GM12872 (cell line): Measurements from ENCODE around the gene CDKAL1.

Source experiments
- TF ChIP-seq, protein P1 (sequence below): IDR thresholded peaks from 3 replicates; pipeline ENCODE4 v1.5.1; 2011; ENCODE audit warnings: low read depth, mild to moderate bottlenecking, low read length, moderate library complexity; ENCODE audit not compliant: insufficient read depth

CDKAL1 gene

DNA sequence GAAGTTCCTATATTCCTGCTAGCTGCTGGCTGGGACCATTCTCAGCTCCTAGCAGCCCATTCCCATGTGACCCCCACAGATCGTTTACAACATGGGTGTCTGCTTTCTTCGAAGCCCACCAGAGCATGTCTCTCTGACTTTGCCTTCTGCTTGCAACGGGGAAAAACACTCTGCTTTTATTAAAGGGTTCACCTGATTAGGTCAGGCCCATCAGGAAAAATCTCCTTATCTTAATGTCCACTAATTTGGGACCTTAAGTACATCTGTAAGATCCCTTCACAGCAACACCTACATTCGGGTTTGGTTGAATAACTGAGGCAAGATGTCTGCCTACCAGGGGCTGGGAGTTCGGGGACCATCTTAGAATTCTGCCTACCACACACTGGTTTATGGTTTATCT lies 496.9 kb downstream of the CDKAL1 start:
- TF ChIP-seq, protein P1, sequence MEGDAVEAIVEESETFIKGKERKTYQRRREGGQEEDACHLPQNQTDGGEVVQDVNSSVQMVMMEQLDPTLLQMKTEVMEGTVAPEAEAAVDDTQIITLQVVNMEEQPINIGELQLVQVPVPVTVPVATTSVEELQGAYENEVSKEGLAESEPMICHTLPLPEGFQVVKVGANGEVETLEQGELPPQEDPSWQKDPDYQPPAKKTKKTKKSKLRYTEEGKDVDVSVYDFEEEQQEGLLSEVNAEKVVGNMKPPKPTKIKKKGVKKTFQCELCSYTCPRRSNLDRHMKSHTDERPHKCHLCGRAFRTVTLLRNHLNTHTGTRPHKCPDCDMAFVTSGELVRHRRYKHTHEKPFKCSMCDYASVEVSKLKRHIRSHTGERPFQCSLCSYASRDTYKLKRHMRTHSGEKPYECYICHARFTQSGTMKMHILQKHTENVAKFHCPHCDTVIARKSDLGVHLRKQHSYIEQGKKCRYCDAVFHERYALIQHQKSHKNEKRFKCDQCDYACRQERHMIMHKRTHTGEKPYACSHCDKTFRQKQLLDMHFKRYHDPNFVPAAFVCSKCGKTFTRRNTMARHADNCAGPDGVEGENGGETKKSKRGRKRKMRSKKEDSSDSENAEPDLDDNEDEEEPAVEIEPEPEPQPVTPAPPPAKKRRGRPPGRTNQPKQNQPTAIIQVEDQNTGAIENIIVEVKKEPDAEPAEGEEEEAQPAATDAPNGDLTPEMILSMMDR: no peak

DNA sequence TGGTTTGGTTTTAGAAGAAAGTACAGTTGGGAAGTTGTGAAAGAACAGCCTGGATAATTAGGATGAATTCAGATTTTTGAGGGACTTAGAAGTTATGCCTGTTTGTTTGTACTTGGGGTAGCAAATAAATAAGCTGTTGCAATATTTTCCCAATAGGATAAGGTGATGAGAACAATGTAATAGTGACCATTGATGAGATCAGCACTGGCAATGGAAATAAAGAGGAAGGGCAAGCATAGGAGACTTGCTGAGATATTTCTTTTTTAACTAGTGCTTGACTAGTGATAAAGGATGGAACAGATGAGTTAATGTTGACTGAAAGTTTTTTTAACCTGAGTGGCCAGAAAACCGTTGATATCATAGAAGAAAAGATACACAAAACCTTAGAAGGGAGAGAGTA lies 498.8 kb downstream of the CDKAL1 start:
- TF ChIP-seq, protein P1: no peak

DNA sequence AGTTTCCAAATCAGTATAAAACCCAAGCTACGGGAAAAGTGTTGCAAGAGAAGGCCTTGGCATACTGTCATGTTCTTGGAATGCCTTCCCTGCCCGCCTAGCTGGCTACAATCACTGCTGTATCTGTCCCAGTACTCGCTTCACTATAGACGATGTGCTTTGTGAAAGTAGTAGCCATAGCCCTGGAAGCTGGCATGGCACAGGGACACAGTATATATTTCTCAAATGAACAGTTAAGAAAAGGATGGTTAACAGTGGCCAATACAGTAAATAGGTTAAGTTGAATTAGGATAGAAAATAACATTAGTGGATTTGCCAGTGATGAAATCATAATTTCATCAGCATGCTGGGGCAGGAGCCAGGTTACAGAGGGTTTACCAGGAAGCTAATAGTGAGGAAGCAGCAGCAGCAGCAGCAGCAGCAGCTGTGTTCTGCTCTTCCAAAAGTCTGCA lies 499.3 kb downstream of the CDKAL1 start:
- TF ChIP-seq, protein P1: no peak

DNA sequence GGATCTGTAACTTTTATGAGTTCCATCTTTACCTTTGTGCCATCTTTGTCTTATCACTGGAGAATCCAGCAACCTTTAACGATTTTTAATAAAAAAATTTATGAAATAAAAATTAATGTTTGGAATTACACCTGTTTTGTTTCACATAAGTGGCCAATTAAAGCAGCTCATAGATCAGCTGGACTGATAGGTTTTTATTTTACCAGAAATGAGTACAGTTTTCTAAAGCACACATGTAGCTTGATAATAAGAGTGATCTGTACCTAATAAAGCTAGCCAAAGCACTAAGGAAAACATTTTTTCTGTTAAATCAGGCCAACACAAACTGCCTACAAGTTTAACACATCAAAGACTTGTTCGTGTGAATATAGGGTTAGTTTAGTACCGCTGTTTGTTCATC lies 500.1 kb downstream of the CDKAL1 start:
- TF ChIP-seq, protein P1: no peak

DNA sequence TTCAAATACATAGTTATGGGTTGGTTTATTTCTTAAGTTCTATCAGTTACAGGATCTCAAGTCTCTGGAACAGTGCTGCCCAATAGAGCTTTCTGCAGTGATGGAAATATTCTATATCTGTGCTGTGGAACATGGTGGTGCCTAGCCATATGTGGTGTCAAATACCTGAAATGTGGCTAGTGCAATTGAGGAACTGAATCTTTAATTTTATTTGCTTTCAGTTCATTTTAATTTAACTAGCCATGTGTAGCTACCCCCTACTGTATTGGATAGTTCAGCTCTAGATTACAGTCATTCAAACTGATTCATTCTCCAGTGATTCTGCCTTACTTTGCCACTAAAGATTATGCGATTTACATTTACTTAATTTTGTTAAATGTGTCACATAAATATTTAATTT lies 503.2 kb downstream of the CDKAL1 start:
- TF ChIP-seq, protein P1: no peak

DNA sequence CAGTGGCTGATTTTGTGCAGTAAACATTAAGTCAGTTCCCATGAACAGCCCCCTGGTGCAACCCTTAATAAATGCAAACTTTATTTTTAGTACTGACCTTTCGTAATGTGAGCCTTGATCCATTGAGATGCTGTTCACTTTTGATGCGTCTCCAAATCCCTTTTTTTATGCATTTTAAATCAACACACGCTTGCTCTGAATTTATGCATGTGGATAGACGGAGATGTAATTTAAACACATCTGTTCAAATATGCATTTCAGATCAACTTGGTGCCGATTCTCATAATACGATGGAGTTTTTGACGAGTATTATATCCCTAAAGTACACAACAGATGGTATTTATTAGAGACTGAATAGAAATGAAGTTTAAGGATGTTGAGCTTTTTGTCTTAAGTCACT lies 505.7 kb downstream of the CDKAL1 start:
- TF ChIP-seq, protein P1: no peak

DNA sequence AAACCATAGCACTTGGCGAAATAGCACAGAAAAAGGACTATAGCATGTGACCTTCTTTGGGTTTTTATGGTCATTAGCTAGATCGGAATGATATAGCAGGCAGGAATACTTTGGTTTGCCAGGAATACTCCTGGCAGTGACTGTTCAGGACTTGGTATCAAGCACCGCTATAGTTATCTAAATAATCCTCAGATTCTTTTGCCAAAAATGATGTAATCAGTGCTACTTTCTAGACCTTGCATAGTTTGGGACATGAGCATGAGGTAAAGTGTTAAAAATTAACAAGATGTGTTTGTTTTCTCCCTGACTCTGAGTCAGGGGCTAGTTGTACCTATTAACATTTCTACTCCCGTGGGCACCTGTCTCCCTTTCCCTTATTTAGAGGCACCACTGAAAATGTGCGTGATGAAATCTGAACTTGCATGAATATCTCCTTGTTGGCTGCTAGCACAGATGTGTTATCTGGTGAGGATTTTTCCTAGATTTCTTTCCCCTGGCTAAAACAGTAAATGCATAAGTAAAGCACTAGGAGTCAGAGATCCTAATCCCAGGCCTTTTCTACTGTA lies 511.0 kb downstream of the CDKAL1 start:
- TF ChIP-seq, protein P1: no peak
